Liver (tissue), 9 donors: Measurements from ENCODE around the gene CADM3. TPM values are rescaled to one million over a fixed set of nuclear protein-coding genes. Genes with fewer than 3 reads are reported as not detected.

Experiments
- DNase-seq: peaks from one replicate; pipeline ENCODE4 v3.0.0-alpha.2; 2017; ENCODE audit warnings: low spot score
- H3K27ac ChIP-seq, 2 donors: one replicate each; pipeline ENCODE4 v1.7.0; 2013; ENCODE audit warnings: inconsistent platforms in 2 of 2, low read length in 2 of 2, control low read depth in 1 of 2, low read depth in 1 of 2, mild to moderate bottlenecking in 1 of 2
- H3K27me3 ChIP-seq, 4 donors: one replicate each; pipeline versions ENCODE4 v1.6.1 to v1.7.0; 2013; ENCODE audit warnings: low read length in 3 of 4, inconsistent platforms in 1 of 4, mild to moderate bottlenecking in 1 of 4, moderate library complexity in 1 of 4; ENCODE audit not compliant: control insufficient read depth in 4 of 4, insufficient read depth in 4 of 4
- H3K36me3 ChIP-seq, 4 donors: one replicate each; pipeline versions ENCODE4 v1.6.1 to v1.7.0; 2013; ENCODE audit warnings: low read length in 3 of 4, mild to moderate bottlenecking in 3 of 4, low read depth in 1 of 4, moderate library complexity in 1 of 4; ENCODE audit not compliant: control insufficient read depth in 4 of 4, insufficient read depth in 3 of 4
- H3K4me1 ChIP-seq, 4 donors: one replicate each; pipeline versions ENCODE4 v1.6.1 to v1.7.0; 2013; ENCODE audit warnings: low read length in 3 of 4, mild to moderate bottlenecking in 3 of 4, moderate library complexity in 1 of 4; ENCODE audit not compliant: control insufficient read depth in 4 of 4, insufficient read depth in 4 of 4
- H3K4me3 ChIP-seq, 3 donors: one replicate each; pipeline versions ENCODE4 v1.6.1 to v1.7.0; 2013; ENCODE audit warnings: low read length in 3 of 3, control low read depth in 1 of 3, low read depth in 1 of 3, mild to moderate bottlenecking in 1 of 3
- H3K9ac ChIP-seq, 2 donors: one replicate each; pipeline ENCODE4 v1.7.0; 2013; ENCODE audit warnings: low read length in 2 of 2, mild to moderate bottlenecking in 2 of 2, moderate library complexity in 2 of 2, control low read depth in 1 of 2, low read depth in 1 of 2
- H3K9me3 ChIP-seq, 4 donors: one replicate each; pipeline versions ENCODE4 v1.6.1 to v1.7.0; 2013; ENCODE audit warnings: low read length in 3 of 4; ENCODE audit not compliant: control insufficient read depth in 4 of 4
- EGR1 ChIP-seq, 2 donors: IDR thresholded peaks; 2 replicates each; pipeline ENCODE4 v1.6.1; 2016 to 2018; ENCODE audit warnings: antibody characterized with exemption in 2 of 2, low read depth in 2 of 2
- FOXA1 ChIP-seq: IDR thresholded peaks from 2 replicates; pipeline ENCODE4 v1.6.1; 2016; ENCODE audit warnings: antibody characterized with exemption
- FOXA2 ChIP-seq: IDR thresholded peaks from 2 replicates; pipeline ENCODE4 v1.6.1; 2016; ENCODE audit warnings: antibody characterized with exemption
- GABPA ChIP-seq, 2 donors: IDR thresholded peaks in 1 of 2; conservative IDR thresholded peaks in 1 of 2; 2 replicates each; pipeline ENCODE4 v1.6.1; 2016; ENCODE audit warnings: antibody characterized with exemption in 2 of 2, mild to moderate bottlenecking in 1 of 2, moderate library complexity in 1 of 2
- HNF4G ChIP-seq: IDR thresholded peaks from 2 replicates; pipeline ENCODE4 v1.6.1; 2016; ENCODE audit warnings: antibody characterized with exemption
- JUND ChIP-seq, 2 donors: IDR thresholded peaks; 2 replicates each; pipeline ENCODE4 v1.6.1; 2016; ENCODE audit warnings: antibody characterized with exemption in 2 of 2
- RAD21 ChIP-seq, 2 donors: IDR thresholded peaks; 2 replicates each; pipeline ENCODE4 v1.6.1; 2016; ENCODE audit warnings: antibody characterized with exemption in 2 of 2, mild to moderate bottlenecking in 2 of 2
- RXRA ChIP-seq, 2 donors: IDR thresholded peaks; 2 replicates each; pipeline ENCODE4 v1.6.1; 2017 to 2018; ENCODE audit warnings: antibody characterized with exemption in 2 of 2, mild to moderate bottlenecking in 1 of 2
- SP1 ChIP-seq: IDR thresholded peaks from 2 replicates; pipeline ENCODE4 v1.6.1; 2018; ENCODE audit warnings: antibody characterized with exemption, mild to moderate bottlenecking
- TAF1 ChIP-seq: conservative IDR thresholded peaks from 2 replicates; pipeline ENCODE4 v1.6.1; 2016; ENCODE audit warnings: antibody characterized with exemption, mild to moderate bottlenecking
- YY1 ChIP-seq: IDR thresholded peaks from 2 replicates; pipeline ENCODE4 v1.6.1; 2016; ENCODE audit warnings: antibody characterized with exemption, mild to moderate bottlenecking
- WGBS: extraction: QIAGEN DNeasy Blood & Tissue Kit; methylation state at CpG from one replicate; pipeline ENCODE4 v1.1.7; 2013; 5-methylcytosine and 5-hydroxymethylcytosine counted together
- polyA plus RNA-seq, 2 donors: library from polyadenylated mRNA; stranded (reverse) in 1 of 2; unstranded in 1 of 2; fragments of 200-250 nt in 1 of 2; fragments of >200 nt in 1 of 2; fragmentation: Nextera tagmentation in 1 of 2; extraction: Ambion mirVana in 1 of 2; gene quantifications; one replicate each; pipeline versions ENCODE4 v1.2.1 to v1.2.3, GENCODE V29; 2013 to 2015
- total RNA-seq, 2 donors: library from RNA; depleted of rRNA; stranded (reverse); fragments of >200 nt; gene quantifications; one replicate each; pipeline ENCODE4 v1.2.3, GENCODE V29; 2014
- TF ChIP-seq, protein P1 (sequence below): IDR thresholded peaks from 2 replicates; pipeline ENCODE4 v1.6.1; 2016; ENCODE audit warnings: antibody characterized with exemption, mild to moderate bottlenecking
- TF ChIP-seq, protein P2 (sequence below): IDR thresholded peaks from 2 replicates; pipeline ENCODE4 v1.6.1; 2016; ENCODE audit warnings: antibody characterized with exemption
- TF ChIP-seq, protein P3 (sequence below): IDR thresholded peaks from 2 replicates; pipeline ENCODE4 v1.6.1; 2016; ENCODE audit warnings: antibody characterized with exemption
- TF ChIP-seq, protein P4 (sequence below): fragments of 150-350 bp; IDR thresholded peaks from 2 replicates; pipeline ENCODE4 v1.5.1; 2017; ENCODE audit warnings: improper control_type of control experiment, low read depth, low read length; ENCODE audit not compliant: missing input control
- donor health status: healthy.
- donor health status: healthy.
- donor health status: healthy.
- donor health status: healthy.
- donor health status: healthy.

The CADM3 gene
- total and polyA plus RNA-seq, 4 donors = 0.14 to 0.25 (median 0.16) TPM

DNA sequence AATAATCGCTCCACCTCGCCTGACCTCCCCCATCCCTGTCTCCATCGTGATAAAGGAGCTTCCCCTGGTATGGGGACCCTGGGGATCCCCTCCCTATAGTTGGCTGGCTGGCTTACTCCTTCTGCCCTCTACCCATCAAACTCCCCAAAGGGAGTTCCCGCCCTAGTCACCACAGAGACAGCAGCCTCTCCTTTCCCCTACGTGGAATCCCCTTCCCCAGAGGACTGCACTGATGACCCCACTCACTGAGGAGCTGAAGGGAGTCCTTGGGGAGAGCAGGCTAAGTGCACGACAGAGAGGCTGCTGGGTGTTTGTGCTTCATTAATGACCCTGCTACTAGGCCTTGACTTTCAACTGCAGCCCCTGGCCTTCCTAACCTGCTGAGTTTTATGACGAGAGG, 1.9 kb downstream of the CADM3 start:
- H3K9me3 ChIP-seq = no peaks in the 10 kb centered on the region
- no peak overlapping the region for H3K9ac ChIP-seq
- WGBS = 30% methylated on average over 7 of the region's 7 CpGs
- peaks cover 0 to 2% (median 0%) of the 10 kb centered on the region in 4 donors for H3K4me1 ChIP-seq
- H3K4me3 ChIP-seq = no peak overlapping the region
- peaks cover 0 to 25% (median 3%) of the 10 kb centered on the region in 4 donors for H3K27me3 ChIP-seq
- no peak for DNase-seq
- H3K27ac ChIP-seq = no peak overlapping the region
- TF ChIP-seq GABPA (IDR thresholded peaks at IDR 0.05 in 1 of 2, conservative IDR thresholded peaks at IDR 0.05 in 1 of 2) (no peak), SP1 (no peak), RXRA (IDR thresholded peaks at IDR 0.05) (no peak), HNF4G (no peak), TAF1 (no peak), FOXA2 (no peak), RAD21 (IDR thresholded peaks at IDR 0.05) (no peak), JUND (IDR thresholded peaks at IDR 0.05) (no peak), FOXA1 (no peak), YY1 (no peak)
- TF ChIP-seq, protein P1, sequence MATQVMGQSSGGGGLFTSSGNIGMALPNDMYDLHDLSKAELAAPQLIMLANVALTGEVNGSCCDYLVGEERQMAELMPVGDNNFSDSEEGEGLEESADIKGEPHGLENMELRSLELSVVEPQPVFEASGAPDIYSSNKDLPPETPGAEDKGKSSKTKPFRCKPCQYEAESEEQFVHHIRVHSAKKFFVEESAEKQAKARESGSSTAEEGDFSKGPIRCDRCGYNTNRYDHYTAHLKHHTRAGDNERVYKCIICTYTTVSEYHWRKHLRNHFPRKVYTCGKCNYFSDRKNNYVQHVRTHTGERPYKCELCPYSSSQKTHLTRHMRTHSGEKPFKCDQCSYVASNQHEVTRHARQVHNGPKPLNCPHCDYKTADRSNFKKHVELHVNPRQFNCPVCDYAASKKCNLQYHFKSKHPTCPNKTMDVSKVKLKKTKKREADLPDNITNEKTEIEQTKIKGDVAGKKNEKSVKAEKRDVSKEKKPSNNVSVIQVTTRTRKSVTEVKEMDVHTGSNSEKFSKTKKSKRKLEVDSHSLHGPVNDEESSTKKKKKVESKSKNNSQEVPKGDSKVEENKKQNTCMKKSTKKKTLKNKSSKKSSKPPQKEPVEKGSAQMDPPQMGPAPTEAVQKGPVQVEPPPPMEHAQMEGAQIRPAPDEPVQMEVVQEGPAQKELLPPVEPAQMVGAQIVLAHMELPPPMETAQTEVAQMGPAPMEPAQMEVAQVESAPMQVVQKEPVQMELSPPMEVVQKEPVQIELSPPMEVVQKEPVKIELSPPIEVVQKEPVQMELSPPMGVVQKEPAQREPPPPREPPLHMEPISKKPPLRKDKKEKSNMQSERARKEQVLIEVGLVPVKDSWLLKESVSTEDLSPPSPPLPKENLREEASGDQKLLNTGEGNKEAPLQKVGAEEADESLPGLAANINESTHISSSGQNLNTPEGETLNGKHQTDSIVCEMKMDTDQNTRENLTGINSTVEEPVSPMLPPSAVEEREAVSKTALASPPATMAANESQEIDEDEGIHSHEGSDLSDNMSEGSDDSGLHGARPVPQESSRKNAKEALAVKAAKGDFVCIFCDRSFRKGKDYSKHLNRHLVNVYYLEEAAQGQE = no peak
- TF ChIP-seq, protein P2, sequence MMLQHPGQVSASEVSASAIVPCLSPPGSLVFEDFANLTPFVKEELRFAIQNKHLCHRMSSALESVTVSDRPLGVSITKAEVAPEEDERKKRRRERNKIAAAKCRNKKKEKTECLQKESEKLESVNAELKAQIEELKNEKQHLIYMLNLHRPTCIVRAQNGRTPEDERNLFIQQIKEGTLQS = no peak
- TF ChIP-seq, protein P3, sequence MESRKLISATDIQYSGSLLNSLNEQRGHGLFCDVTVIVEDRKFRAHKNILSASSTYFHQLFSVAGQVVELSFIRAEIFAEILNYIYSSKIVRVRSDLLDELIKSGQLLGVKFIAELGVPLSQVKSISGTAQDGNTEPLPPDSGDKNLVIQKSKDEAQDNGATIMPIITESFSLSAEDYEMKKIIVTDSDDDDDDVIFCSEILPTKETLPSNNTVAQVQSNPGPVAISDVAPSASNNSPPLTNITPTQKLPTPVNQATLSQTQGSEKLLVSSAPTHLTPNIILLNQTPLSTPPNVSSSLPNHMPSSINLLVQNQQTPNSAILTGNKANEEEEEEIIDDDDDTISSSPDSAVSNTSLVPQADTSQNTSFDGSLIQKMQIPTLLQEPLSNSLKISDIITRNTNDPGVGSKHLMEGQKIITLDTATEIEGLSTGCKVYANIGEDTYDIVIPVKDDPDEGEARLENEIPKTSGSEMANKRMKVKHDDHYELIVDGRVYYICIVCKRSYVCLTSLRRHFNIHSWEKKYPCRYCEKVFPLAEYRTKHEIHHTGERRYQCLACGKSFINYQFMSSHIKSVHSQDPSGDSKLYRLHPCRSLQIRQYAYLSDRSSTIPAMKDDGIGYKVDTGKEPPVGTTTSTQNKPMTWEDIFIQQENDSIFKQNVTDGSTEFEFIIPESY = no peak
- TF ChIP-seq, protein P4, sequence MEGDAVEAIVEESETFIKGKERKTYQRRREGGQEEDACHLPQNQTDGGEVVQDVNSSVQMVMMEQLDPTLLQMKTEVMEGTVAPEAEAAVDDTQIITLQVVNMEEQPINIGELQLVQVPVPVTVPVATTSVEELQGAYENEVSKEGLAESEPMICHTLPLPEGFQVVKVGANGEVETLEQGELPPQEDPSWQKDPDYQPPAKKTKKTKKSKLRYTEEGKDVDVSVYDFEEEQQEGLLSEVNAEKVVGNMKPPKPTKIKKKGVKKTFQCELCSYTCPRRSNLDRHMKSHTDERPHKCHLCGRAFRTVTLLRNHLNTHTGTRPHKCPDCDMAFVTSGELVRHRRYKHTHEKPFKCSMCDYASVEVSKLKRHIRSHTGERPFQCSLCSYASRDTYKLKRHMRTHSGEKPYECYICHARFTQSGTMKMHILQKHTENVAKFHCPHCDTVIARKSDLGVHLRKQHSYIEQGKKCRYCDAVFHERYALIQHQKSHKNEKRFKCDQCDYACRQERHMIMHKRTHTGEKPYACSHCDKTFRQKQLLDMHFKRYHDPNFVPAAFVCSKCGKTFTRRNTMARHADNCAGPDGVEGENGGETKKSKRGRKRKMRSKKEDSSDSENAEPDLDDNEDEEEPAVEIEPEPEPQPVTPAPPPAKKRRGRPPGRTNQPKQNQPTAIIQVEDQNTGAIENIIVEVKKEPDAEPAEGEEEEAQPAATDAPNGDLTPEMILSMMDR = no peak
- H3K36me3 ChIP-seq = no peaks in the 10 kb centered on the region

DNA sequence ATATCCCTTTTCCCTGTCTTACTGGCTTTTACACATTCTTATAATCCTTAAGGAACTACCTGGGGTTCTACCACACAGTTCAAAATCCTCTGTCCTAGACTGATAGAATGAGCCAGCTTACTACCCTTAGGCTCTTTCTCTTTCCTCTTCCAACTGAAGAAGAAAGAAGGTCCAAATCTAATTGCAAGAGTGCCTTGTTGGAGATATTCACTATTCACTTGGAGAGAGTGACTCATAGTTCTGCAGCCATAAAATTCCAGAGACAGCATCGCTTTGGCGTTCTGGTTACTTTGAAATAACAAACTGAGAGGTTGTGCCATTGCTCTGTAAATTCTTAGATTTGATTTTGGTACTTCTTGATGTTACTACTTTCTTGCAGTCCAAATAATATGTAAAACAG, 4.2 kb downstream of the CADM3 start:
- Histone ChIP-seq H3K27ac (no peak overlapping the region), H3K36me3 (no peaks in the 10 kb centered on the region), H3K4me1 (peaks cover 0 to 2% (median 0%) of the 10 kb centered on the region in 4 donors), H3K4me3 (no peak overlapping the region), H3K9me3 (no peaks in the 10 kb centered on the region), H3K9ac (no peak overlapping the region), H3K27me3 (peaks cover 0 to 24% (median 4%) of the 10 kb centered on the region in 4 donors)
- WGBS = 66% methylated on average over 2 of the region's 2 CpGs
- DNase-seq = no peak
- TF ChIP-seq EGR1 (IDR thresholded peaks at IDR 0.05; ENCODE audit: low read depth in 2 of 2) (no peak), JUND (IDR thresholded peaks at IDR 0.05) (no peak), RXRA (IDR thresholded peaks at IDR 0.05) (no peak), FOXA1 (no peak), RAD21 (IDR thresholded peaks at IDR 0.05) (no peak), YY1 (no peak), TAF1 (no peak)
- TF ChIP-seq, protein P1 = no peak
- TF ChIP-seq, protein P3 = no peak
- TF ChIP-seq, protein P4 = no peak
